Natural killer cell treated with Interleukin-12 subunit alpha and Interleukin-12 subunit beta and Interleukin-15 and Interleukin-18, amount 100 ng/mL, for 72 hours (primary cell): ENCODE results near the gene CLRN1. TPM values are rescaled to one million over a fixed set of nuclear protein-coding genes. Genes with fewer than 3 reads are reported as not detected.

Experiments used
- ATAC-seq, 2 donors: fragments of 150-1000 bp; cut with Tn5 transposase in 1 of 2; sonication (Bioruptor Pico), chemical (Tn5 transposase) in 1 of 2; 2 replicates each; pipeline ENCODE4 v1.10.0; 2021
- DNase-seq: peaks from one replicate; pipeline ENCODE4 v3.0.0; 2022; ENCODE audit warnings: low spot score
- H3K27ac Mint-ChIP-seq, 2 donors: 1 replicate in 1 of 2; 2 replicates in 1 of 2; pipeline ENCODE4 v1.8.0; 2022; ENCODE audit warnings: mixed read lengths in 2 of 2, mild to moderate bottlenecking in 1 of 2, moderate library complexity in 1 of 2
- H3K27me3 Mint-ChIP-seq, 2 donors: 1 replicate in 1 of 2; 2 replicates in 1 of 2; pipeline ENCODE4 v1.8.0; 2022; ENCODE audit warnings: mixed read lengths in 2 of 2
- H3K36me3 Mint-ChIP-seq: one replicate; pipeline ENCODE4 v1.8.0; 2022; ENCODE audit warnings: mixed read lengths
- H3K4me1 Mint-ChIP-seq, 2 donors: 1 replicate in 1 of 2; 2 replicates in 1 of 2; pipeline ENCODE4 v1.8.0; 2022; ENCODE audit warnings: low read depth in 2 of 2, mixed read lengths in 2 of 2, mild to moderate bottlenecking in 1 of 2
- H3K4me3 Mint-ChIP-seq: one replicate; pipeline ENCODE4 v1.8.0; 2022; ENCODE audit warnings: mixed read lengths
- H3K9me3 Mint-ChIP-seq: 2 replicates; pipeline ENCODE4 v1.8.0; 2022; ENCODE audit warnings: mixed read lengths
- total RNA-seq, 2 donors: library from RNA; stranded (reverse); gene quantifications; one replicate each; pipeline ENCODE4 v1.2.3, GENCODE V29; 2022

Gene CLRN1
- total RNA-seq, 2 donors from 2014 or later: not detected

- DNase-seq (no peak), ATAC-seq (no peak)
- no peaks in the 10 kb centered on the region for H3K9me3 Mint-ChIP-seq
- no peak overlapping the region for H3K4me3 Mint-ChIP-seq
- H3K4me1 Mint-ChIP-seq: peaks cover 6% of the 10 kb centered on the region in 2 donors
- H3K27me3 Mint-ChIP-seq: peaks cover 27 to 36% of the 10 kb centered on the region in 2 donors
- no peak overlapping the region for H3K27ac Mint-ChIP-seq
- no peaks in the 10 kb centered on the region for H3K36me3 Mint-ChIP-seq
Measured at GRCh38 chr3:150922611-150923010, 49.9 kb downstream of the CLRN1 start.

- no peaks in the 10 kb centered on the region for H3K9me3 Mint-ChIP-seq
- ATAC-seq: no peak
- no peaks in the 10 kb centered on the region for H3K36me3 Mint-ChIP-seq
- no peak for DNase-seq
- H3K4me3 Mint-ChIP-seq: no peak overlapping the region
- H3K4me1 Mint-ChIP-seq: peaks cover 6% of the 10 kb centered on the region in 2 donors
- H3K27ac Mint-ChIP-seq: no peak overlapping the region
- H3K27me3 Mint-ChIP-seq: peaks cover 29 to 36% of the 10 kb centered on the region in 2 donors
Measured at GRCh38 chr3:150921209-150921608, 51.3 kb downstream of the CLRN1 start.

GRCh38 chr3:150920236-150920635 lies 52.3 kb downstream of the CLRN1 start:
- H3K4me1 Mint-ChIP-seq: no peaks in the 10 kb centered on the region
- peaks cover 28 to 30% of the 10 kb centered on the region in 2 donors for H3K27me3 Mint-ChIP-seq
- no peak overlapping the region for H3K4me3 Mint-ChIP-seq
- H3K36me3 Mint-ChIP-seq: no peaks in the 10 kb centered on the region
- no peak overlapping the region for H3K27ac Mint-ChIP-seq
- DNase-seq: no peak
- H3K9me3 Mint-ChIP-seq: no peaks in the 10 kb centered on the region
- no peak for ATAC-seq

GRCh38 chr3:150917951-150918350 lies 54.6 kb downstream of the CLRN1 start:
- Mint-ChIP-seq H3K4me1 (no peaks in the 10 kb centered on the region), H3K27ac (no peak overlapping the region), H3K36me3 (no peaks in the 10 kb centered on the region), H3K27me3 (peaks cover 23 to 30% of the 10 kb centered on the region in 2 donors), H3K9me3 (no peaks in the 10 kb centered on the region), H3K4me3 (no peak overlapping the region)
- ATAC-seq: no peak
- DNase-seq: no peak

- Mint-ChIP-seq H3K27ac (no peak overlapping the region), H3K9me3 (no peaks in the 10 kb centered on the region), H3K4me1 (no peaks in the 10 kb centered on the region), H3K36me3 (no peaks in the 10 kb centered on the region), H3K27me3 (peaks cover 21 to 45% of the 10 kb centered on the region in 2 donors), H3K4me3 (no peak overlapping the region)
- DNase-seq (no peak), ATAC-seq (no peak)
Measured at GRCh38 chr3:150913133-150913922, 59.2 kb downstream of the CLRN1 start.

- peaks cover 24 to 47% of the 10 kb centered on the region in 2 donors for H3K27me3 Mint-ChIP-seq
- no peaks in the 10 kb centered on the region for H3K36me3 Mint-ChIP-seq
Measured at GRCh38 chr3:150912501-150912900, 60.0 kb downstream of the CLRN1 start.

GRCh38 chr3:150911771-150912170 lies 60.8 kb downstream of the CLRN1 start:
- no peak overlapping the region for H3K27ac Mint-ChIP-seq
- H3K4me1 Mint-ChIP-seq: no peaks in the 10 kb centered on the region
- H3K9me3 Mint-ChIP-seq: no peaks in the 10 kb centered on the region
- H3K36me3 Mint-ChIP-seq: no peaks in the 10 kb centered on the region
- no peak overlapping the region for H3K4me3 Mint-ChIP-seq
- H3K27me3 Mint-ChIP-seq: peaks cover 25 to 51% of the 10 kb centered on the region in 2 donors
- ATAC-seq: no peak
- no peak for DNase-seq

More at GRCh38 chr3:150912501-150912900, 60.0 kb downstream of the CLRN1 start:
- DNase-seq (no peak), ATAC-seq (no peak)
- H3K4me1 Mint-ChIP-seq: no peaks in the 10 kb centered on the region
- H3K27ac Mint-ChIP-seq: no peak overlapping the region
- no peak overlapping the region for H3K4me3 Mint-ChIP-seq
- no peaks in the 10 kb centered on the region for H3K9me3 Mint-ChIP-seq

- Mint-ChIP-seq H3K4me1 (no peaks in the 10 kb centered on the region), H3K9me3 (no peaks in the 10 kb centered on the region), H3K4me3 (no peak overlapping the region), H3K27ac (no peak overlapping the region), H3K36me3 (no peaks in the 10 kb centered on the region), H3K27me3 (peaks cover 23 to 61% of the 10 kb centered on the region in 2 donors)
- no peak for ATAC-seq
- DNase-seq: no peak
Measured at GRCh38 chr3:150906461-150906860, 66.1 kb downstream of the CLRN1 start.

- no peak overlapping the region for H3K4me3 Mint-ChIP-seq
- no peaks in the 10 kb centered on the region for H3K36me3 Mint-ChIP-seq
- H3K27ac Mint-ChIP-seq: no peak overlapping the region
- H3K4me1 Mint-ChIP-seq: no peaks in the 10 kb centered on the region
- ATAC-seq (no peak), DNase-seq (no peak)
- H3K27me3 Mint-ChIP-seq: peaks cover 19 to 54% of the 10 kb centered on the region in 2 donors
- H3K9me3 Mint-ChIP-seq: no peaks in the 10 kb centered on the region
Measured at GRCh38 chr3:150905746-150906145, 66.8 kb downstream of the CLRN1 start.

GRCh38 chr3:150905339-150905738 lies 67.2 kb downstream of the CLRN1 start, which contains the start of gene MINDY4B:
TSS of gene MINDY4B (minus strand) at chr3:150905439. CDS start at chr3:150905439, 0 bp downstream.
- Mint-ChIP-seq H3K27ac (no peak within 1 kb of the TSS), H3K36me3 (no peaks in the 10 kb centered on the region), H3K27me3 (peaks cover 19 to 50% of the 10 kb centered on the region in 2 donors), H3K9me3 (no peaks in the 10 kb centered on the region), H3K4me1 (no peaks in the 10 kb centered on the region), H3K4me3 (no peak within 1 kb of the TSS)
- ATAC-seq (no peak), DNase-seq (no peak)

- H3K27ac Mint-ChIP-seq: no peak overlapping the region
- no peak for DNase-seq
- no peak overlapping the region for H3K4me3 Mint-ChIP-seq
- no peaks in the 10 kb centered on the region for H3K4me1 Mint-ChIP-seq
- no peak for ATAC-seq
- no peaks in the 10 kb centered on the region for H3K9me3 Mint-ChIP-seq
- no peaks in the 10 kb centered on the region for H3K36me3 Mint-ChIP-seq
- peaks cover 14 to 47% of the 10 kb centered on the region in 2 donors for H3K27me3 Mint-ChIP-seq
Measured at GRCh38 chr3:150902988-150903387, 69.5 kb downstream of the CLRN1 start.

- no peak for DNase-seq
Measured at GRCh38 chr3:150901793-150902192, 70.7 kb downstream of the CLRN1 start.

GRCh38 chr3:150899141-150899540 lies 73.4 kb downstream of the CLRN1 start:
- H3K36me3 Mint-ChIP-seq: no peaks in the 10 kb centered on the region
- no peak overlapping the region for H3K4me3 Mint-ChIP-seq
- peaks cover 8 to 37% of the 10 kb centered on the region in 2 donors for H3K27me3 Mint-ChIP-seq
- H3K27ac Mint-ChIP-seq: no peak overlapping the region
- H3K9me3 Mint-ChIP-seq: no peaks in the 10 kb centered on the region
- no peak for ATAC-seq
- DNase-seq: no peak
- no peaks in the 10 kb centered on the region for H3K4me1 Mint-ChIP-seq

More at GRCh38 chr3:150901793-150902192, 70.7 kb downstream of the CLRN1 start:
- ATAC-seq: no peak
- H3K36me3 Mint-ChIP-seq: no peaks in the 10 kb centered on the region
- H3K4me3 Mint-ChIP-seq: no peak overlapping the region
- H3K9me3 Mint-ChIP-seq: no peaks in the 10 kb centered on the region
- peaks cover 10 to 39% of the 10 kb centered on the region in 2 donors for H3K27me3 Mint-ChIP-seq
- H3K4me1 Mint-ChIP-seq: no peaks in the 10 kb centered on the region
- H3K27ac Mint-ChIP-seq: no peak overlapping the region

- DNase-seq: no peak
- H3K27me3 Mint-ChIP-seq: peaks cover 6 to 34% of the 10 kb centered on the region in 2 donors
Measured at GRCh38 chr3:150898046-150898754, 74.3 kb downstream of the CLRN1 start.

More at GRCh38 chr3:150898046-150898754, 74.3 kb downstream of the CLRN1 start:
- H3K27ac Mint-ChIP-seq: no peak overlapping the region
- ATAC-seq: no peak
- H3K4me1 Mint-ChIP-seq: no peaks in the 10 kb centered on the region
- H3K4me3 Mint-ChIP-seq: no peak overlapping the region
- H3K36me3 Mint-ChIP-seq: no peaks in the 10 kb centered on the region
- no peaks in the 10 kb centered on the region for H3K9me3 Mint-ChIP-seq
